Measurements from ENCODE around the gene KCTD5. TPM values are rescaled to one million over a fixed set of nuclear protein-coding genes. Genes with fewer than 3 reads are reported as not detected.

KCTD5 gene
- total and polyA plus RNA-seq, 2 experiments from 2014 or later = 19.7 to 31.8 TPM

DNA sequence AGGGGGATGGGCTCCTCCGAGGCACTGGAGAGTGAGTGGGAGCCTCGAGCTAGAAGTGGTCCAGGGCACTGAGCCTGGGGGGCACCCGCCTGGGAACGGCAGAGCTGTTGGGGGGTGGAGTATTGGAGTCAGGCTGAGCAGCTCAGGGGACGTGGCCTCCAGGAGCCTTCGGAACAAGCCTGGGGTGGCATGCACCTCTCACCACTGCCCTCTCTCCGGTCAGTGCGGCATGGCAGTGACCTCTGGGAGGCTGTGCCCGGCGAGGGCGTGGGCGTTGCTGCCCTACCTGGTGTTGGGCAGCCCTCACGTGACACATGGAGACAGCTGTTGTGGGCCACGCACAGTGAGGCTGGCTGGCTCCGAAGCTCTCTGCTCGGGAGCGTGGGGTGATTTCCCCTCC, 23.8 kb downstream of the KCTD5 start:
- H3K4me1 ChIP-seq (ENCODE audit: insufficient read depth) = no peaks in the 10 kb centered on the region
- 0 out of 2 replicates have a peak, but pooled peaks cover 5% of the 10 kb centered on the region for H3K36me3 ChIP-seq (ENCODE audit: insufficient read depth)
- Mint-ChIP-seq H3K4me3 (no peak overlapping the region), H3K9me3 (no peaks in the 10 kb centered on the region), H3K4me1 (no peaks in the 10 kb centered on the region), H3K27ac (no peak overlapping the region), H3K27me3 (ENCODE audit: insufficient read depth, low read depth, poor library complexity) (peaks cover 3% of the 10 kb centered on the region), H3K36me3 (ENCODE audit: low read depth) (peaks cover 12% of the 10 kb centered on the region; the same call in 2 of the 3 replicates)
- H4K20me1 ChIP-seq (replicated peaks; ENCODE audit: insufficient read depth) = no peaks in the 10 kb centered on the region; the same call in 1 of the 2 replicates
- H3K4me3 ChIP-seq = no peak overlapping the region
- no peak overlapping the region for H3K4me2 ChIP-seq
- no peak overlapping the region for H2AFZ ChIP-seq
- no peak for DNase-seq (ENCODE audit: low spot score)
- H3F3A ChIP-seq (replicated peaks; ENCODE audit: low read depth) = no peaks in the 10 kb centered on the region; the same call in 1 of the 2 replicates
- no peak for TF ChIP-seq NANOG (IDR thresholded peaks at IDR 0.05; ENCODE audit: borderline replicate concordance)
- TF ChIP-seq ZNF114 (CRISPR knock-in tag; IDR thresholded peaks at IDR 0.05) = no peak
- no peak for TF ChIP-seq POLR2AphosphoS5 (IDR thresholded peaks at IDR 0.05; ENCODE audit: low read depth)
- no peak for TF ChIP-seq EZH2 (IDR thresholded peaks at IDR 0.05; ENCODE audit: low read depth, unreplicated experiment)
- no peak for TF ChIP-seq CREB1 (CRISPR knock-in tag; IDR thresholded peaks at IDR 0.05; ENCODE audit: low read depth)
- TF ChIP-seq, protein P1, sequence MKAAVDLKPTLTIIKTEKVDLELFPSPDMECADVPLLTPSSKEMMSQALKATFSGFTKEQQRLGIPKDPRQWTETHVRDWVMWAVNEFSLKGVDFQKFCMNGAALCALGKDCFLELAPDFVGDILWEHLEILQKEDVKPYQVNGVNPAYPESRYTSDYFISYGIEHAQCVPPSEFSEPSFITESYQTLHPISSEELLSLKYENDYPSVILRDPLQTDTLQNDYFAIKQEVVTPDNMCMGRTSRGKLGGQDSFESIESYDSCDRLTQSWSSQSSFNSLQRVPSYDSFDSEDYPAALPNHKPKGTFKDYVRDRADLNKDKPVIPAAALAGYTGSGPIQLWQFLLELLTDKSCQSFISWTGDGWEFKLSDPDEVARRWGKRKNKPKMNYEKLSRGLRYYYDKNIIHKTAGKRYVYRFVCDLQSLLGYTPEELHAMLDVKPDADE (IDR thresholded peaks at IDR 0.05) = no peak
- TF ChIP-seq, protein P2, sequence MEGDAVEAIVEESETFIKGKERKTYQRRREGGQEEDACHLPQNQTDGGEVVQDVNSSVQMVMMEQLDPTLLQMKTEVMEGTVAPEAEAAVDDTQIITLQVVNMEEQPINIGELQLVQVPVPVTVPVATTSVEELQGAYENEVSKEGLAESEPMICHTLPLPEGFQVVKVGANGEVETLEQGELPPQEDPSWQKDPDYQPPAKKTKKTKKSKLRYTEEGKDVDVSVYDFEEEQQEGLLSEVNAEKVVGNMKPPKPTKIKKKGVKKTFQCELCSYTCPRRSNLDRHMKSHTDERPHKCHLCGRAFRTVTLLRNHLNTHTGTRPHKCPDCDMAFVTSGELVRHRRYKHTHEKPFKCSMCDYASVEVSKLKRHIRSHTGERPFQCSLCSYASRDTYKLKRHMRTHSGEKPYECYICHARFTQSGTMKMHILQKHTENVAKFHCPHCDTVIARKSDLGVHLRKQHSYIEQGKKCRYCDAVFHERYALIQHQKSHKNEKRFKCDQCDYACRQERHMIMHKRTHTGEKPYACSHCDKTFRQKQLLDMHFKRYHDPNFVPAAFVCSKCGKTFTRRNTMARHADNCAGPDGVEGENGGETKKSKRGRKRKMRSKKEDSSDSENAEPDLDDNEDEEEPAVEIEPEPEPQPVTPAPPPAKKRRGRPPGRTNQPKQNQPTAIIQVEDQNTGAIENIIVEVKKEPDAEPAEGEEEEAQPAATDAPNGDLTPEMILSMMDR (conservative IDR thresholded peaks at IDR 0.05; ENCODE audit: low read depth in 2 of 2) = no peak
- TF ChIP-seq JUNB (IDR thresholded peaks at IDR 0.05; ENCODE audit: unreplicated experiment) = no peak
- TF ChIP-seq ZNF331 (CRISPR knock-in tag; IDR thresholded peaks at IDR 0.05; ENCODE audit: low read depth) = no peak
- TF ChIP-seq, protein P3, sequence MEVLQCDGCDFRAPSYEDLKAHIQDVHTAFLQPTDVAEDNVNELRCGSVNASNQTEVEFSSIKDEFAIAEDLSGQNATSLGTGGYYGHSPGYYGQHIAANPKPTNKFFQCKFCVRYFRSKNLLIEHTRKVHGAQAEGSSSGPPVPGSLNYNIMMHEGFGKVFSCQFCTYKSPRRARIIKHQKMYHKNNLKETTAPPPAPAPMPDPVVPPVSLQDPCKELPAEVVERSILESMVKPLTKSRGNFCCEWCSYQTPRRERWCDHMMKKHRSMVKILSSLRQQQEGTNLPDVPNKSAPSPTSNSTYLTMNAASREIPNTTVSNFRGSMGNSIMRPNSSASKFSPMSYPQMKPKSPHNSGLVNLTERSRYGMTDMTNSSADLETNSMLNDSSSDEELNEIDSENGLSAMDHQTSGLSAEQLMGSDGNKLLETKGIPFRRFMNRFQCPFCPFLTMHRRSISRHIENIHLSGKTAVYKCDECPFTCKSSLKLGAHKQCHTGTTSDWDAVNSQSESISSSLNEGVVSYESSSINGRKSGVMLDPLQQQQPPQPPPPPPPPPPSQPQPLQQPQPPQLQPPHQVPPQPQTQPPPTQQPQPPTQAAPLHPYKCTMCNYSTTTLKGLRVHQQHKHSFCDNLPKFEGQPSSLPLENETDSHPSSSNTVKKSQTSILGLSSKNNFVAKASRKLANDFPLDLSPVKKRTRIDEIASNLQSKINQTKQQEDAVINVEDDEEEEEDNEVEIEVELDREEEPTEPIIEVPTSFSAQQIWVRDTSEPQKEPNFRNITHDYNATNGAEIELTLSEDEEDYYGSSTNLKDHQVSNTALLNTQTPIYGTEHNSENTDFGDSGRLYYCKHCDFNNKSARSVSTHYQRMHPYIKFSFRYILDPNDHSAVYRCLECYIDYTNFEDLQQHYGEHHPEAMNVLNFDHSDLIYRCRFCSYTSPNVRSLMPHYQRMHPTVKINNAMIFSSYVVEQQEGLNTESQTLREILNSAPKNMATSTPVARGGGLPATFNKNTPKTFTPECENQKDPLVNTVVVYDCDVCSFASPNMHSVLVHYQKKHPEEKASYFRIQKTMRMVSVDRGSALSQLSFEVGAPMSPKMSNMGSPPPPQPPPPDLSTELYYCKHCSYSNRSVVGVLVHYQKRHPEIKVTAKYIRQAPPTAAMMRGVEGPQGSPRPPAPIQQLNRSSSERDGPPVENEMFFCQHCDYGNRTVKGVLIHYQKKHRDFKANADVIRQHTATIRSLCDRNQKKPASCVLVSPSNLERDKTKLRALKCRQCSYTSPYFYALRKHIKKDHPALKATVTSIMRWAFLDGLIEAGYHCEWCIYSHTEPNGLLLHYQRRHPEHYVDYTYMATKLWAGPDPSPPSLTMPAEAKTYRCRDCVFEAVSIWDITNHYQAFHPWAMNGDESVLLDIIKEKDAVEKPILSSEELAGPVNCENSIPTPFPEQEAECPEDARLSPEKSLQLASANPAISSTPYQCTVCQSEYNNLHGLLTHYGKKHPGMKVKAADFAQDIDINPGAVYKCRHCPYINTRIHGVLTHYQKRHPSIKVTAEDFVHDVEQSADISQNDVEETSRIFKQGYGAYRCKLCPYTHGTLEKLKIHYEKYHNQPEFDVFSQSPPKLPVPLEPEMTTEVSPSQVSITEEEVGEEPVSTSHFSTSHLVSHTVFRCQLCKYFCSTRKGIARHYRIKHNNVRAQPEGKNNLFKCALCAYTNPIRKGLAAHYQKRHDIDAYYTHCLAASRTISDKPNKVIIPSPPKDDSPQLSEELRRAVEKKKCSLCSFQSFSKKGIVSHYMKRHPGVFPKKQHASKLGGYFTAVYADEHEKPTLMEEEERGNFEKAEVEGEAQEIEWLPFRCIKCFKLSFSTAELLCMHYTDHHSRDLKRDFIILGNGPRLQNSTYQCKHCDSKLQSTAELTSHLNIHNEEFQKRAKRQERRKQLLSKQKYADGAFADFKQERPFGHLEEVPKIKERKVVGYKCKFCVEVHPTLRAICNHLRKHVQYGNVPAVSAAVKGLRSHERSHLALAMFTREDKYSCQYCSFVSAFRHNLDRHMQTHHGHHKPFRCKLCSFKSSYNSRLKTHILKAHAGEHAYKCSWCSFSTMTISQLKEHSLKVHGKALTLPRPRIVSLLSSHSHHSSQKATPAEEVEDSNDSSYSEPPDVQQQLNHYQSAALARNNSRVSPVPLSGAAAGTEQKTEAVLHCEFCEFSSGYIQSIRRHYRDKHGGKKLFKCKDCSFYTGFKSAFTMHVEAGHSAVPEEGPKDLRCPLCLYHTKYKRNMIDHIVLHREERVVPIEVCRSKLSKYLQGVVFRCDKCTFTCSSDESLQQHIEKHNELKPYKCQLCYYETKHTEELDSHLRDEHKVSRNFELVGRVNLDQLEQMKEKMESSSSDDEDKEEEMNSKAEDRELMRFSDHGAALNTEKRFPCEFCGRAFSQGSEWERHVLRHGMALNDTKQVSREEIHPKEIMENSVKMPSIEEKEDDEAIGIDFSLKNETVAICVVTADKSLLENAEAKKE (CRISPR knock-in tag; IDR thresholded peaks at IDR 0.05) = no peak
- TF ChIP-seq STAT1 (IDR thresholded peaks at IDR 0.05; ENCODE audit: unreplicated experiment) = no peak
- TF ChIP-seq EZH2phosphoT487 (IDR thresholded peaks at IDR 0.05; ENCODE audit: unreplicated experiment) = no peak
- TF ChIP-seq, protein P4, sequence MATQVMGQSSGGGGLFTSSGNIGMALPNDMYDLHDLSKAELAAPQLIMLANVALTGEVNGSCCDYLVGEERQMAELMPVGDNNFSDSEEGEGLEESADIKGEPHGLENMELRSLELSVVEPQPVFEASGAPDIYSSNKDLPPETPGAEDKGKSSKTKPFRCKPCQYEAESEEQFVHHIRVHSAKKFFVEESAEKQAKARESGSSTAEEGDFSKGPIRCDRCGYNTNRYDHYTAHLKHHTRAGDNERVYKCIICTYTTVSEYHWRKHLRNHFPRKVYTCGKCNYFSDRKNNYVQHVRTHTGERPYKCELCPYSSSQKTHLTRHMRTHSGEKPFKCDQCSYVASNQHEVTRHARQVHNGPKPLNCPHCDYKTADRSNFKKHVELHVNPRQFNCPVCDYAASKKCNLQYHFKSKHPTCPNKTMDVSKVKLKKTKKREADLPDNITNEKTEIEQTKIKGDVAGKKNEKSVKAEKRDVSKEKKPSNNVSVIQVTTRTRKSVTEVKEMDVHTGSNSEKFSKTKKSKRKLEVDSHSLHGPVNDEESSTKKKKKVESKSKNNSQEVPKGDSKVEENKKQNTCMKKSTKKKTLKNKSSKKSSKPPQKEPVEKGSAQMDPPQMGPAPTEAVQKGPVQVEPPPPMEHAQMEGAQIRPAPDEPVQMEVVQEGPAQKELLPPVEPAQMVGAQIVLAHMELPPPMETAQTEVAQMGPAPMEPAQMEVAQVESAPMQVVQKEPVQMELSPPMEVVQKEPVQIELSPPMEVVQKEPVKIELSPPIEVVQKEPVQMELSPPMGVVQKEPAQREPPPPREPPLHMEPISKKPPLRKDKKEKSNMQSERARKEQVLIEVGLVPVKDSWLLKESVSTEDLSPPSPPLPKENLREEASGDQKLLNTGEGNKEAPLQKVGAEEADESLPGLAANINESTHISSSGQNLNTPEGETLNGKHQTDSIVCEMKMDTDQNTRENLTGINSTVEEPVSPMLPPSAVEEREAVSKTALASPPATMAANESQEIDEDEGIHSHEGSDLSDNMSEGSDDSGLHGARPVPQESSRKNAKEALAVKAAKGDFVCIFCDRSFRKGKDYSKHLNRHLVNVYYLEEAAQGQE (IDR thresholded peaks at IDR 0.05; ENCODE audit: unreplicated experiment) = no peak
- no peaks in the 10 kb centered on the region for H3K9me2 ChIP-seq (ENCODE audit: insufficient read depth)
- no peak for ATAC-seq
- no peak overlapping the region for H3K27ac ChIP-seq (ENCODE audit: low read depth)
- no peaks in the 10 kb centered on the region for H3K79me2 ChIP-seq (replicated peaks; ENCODE audit: insufficient read depth)
- H3K27me3 ChIP-seq (ENCODE audit: insufficient read depth) = no peaks in the 10 kb centered on the region

All from GM23338 (cell line).